Caco-2 (cell line): ENCODE measurements around the gene MROH7. TPM values are rescaled to one million over a fixed set of nuclear protein-coding genes. Genes with fewer than 3 reads are reported as not detected.

ENCODE experiments used
- BruUV-seq: library from RNA; stranded (reverse); fragments of 400-500 nt; replicated peaks from 2 replicates; lab custom pipeline; 2021; lab: Mats Ljungman, UMichigan
- CTCF ChIA-PET: fragments of 300-600 bp; sonication (Branson Sonifier 250); formaldehyde crosslinking; loops from one replicate; lab custom pipeline; 2022; ENCODE audit warnings: antibody characterized with exemption; lab: Charles Lee
- POLR2A ChIA-PET: fragments of 300-600 bp; sonication (Branson Sonifier 250); formaldehyde crosslinking; loops from one replicate; lab custom pipeline; 2022; ENCODE audit warnings: antibody characterized with exemption; lab: Charles Lee
- DNase-seq, 2 experiments: peaks; one replicate each; pipeline versions ENCODE4 v3.0.0 to v3.0.0-alpha.2; 2020 to 2022
- H3K27me3 ChIP-seq: replicated peaks from 2 replicates; pipeline ENCODE4 v1.6.0; 2011; ENCODE audit warnings: low read length; ENCODE audit not compliant: control insufficient read depth, insufficient read depth
- H3K36me3 ChIP-seq: 2 replicates; pipeline ENCODE4 v1.5.1; 2011; ENCODE audit warnings: low read length; ENCODE audit not compliant: control insufficient read depth, insufficient read depth
- H3K4me1 ChIP-seq: fragments of 250-450 bp; sonication (Bioruptor Pico); 2 replicates; pipeline ENCODE4 v1.5.1; 2020; ENCODE audit warnings: mild to moderate bottlenecking
- H3K4me3 ChIP-seq: 2 replicates; pipeline ENCODE4 v1.5.1; 2011; ENCODE audit warnings: low read depth, mild to moderate bottlenecking, control low read depth, low read length
- H3K9me3 ChIP-seq: fragments of 250-450 bp; sonication (Bioruptor Pico); 2 replicates; pipeline ENCODE4 v1.5.1; 2020; ENCODE audit warnings: mild to moderate bottlenecking, moderate library complexity
- H3K27ac Mint-ChIP-seq: one replicate; pipeline ENCODE4 v1.8.0; 2022; ENCODE audit warnings: mixed read lengths; ENCODE audit not compliant: unreplicated experiment
- H3K27me3 Mint-ChIP-seq: one replicate; pipeline ENCODE4 v1.8.0; 2022; ENCODE audit warnings: mixed read lengths; ENCODE audit not compliant: insufficient read depth, unreplicated experiment
- H3K36me3 Mint-ChIP-seq: one replicate; pipeline ENCODE4 v1.8.0; 2022; ENCODE audit warnings: mild to moderate bottlenecking, mixed read lengths; ENCODE audit not compliant: insufficient read depth, unreplicated experiment
- H3K4me1 Mint-ChIP-seq: one replicate; pipeline ENCODE4 v1.8.0; 2022; ENCODE audit warnings: low read depth, mixed read lengths; ENCODE audit not compliant: unreplicated experiment
- H3K4me3 Mint-ChIP-seq: one replicate; pipeline ENCODE4 v1.8.0; 2022; ENCODE audit warnings: mild to moderate bottlenecking, moderate library complexity, mixed read lengths; ENCODE audit not compliant: unreplicated experiment
- H3K9me3 Mint-ChIP-seq: one replicate; pipeline ENCODE4 v1.8.0; 2022; ENCODE audit warnings: mixed read lengths; ENCODE audit not compliant: unreplicated experiment
- CTCF ChIP-seq, 2 experiments: fragments of 200-600 bp in 1 of 2; IDR thresholded peaks; 1 replicate in 1 of 2; 2 replicates in 1 of 2; pipeline versions ENCODE4 v1.5.1 to v1.8.0; 2011 to 2022; ENCODE audit warnings: antibody characterized with exemption in 1 of 2, control low read depth in 1 of 2, inconsistent platforms in 1 of 2, low read depth in 1 of 2, low read length in 1 of 2, mild to moderate bottlenecking in 1 of 2, moderate library complexity in 1 of 2; ENCODE audit not compliant: insufficient read depth in 1 of 2, severe bottlenecking in 1 of 2, unreplicated experiment in 1 of 2
- intact Hi-C: fragments of 100-400 bp; cut with micrococcal nuclease; formaldehyde crosslinking; loops from one replicate; pipeline ENCODE4 v1.10.0; 2022; ENCODE audit not compliant: unreplicated experiment
- total RNA-seq: library from RNA; stranded (reverse); gene quantifications from 2 replicates; pipeline ENCODE4 v1.2.3, GENCODE V29; 2022

MROH7 gene
- total RNA-seq, 1 experiment from 2014 or later, result not detected

- intact Hi-C loops, result no loop called here
- H3K4me1 Mint-ChIP-seq, result no peaks in the 10 kb centered on the region
- Histone ChIP-seq H3K4me1 (no peaks in the 10 kb centered on the region), H3K36me3 (no peaks in the 10 kb centered on the region), H3K4me3 (no peak overlapping the region), H3K9me3 (no peaks in the 10 kb centered on the region), H3K27me3 (no peaks in the 10 kb centered on the region)
- no TSS peak for BruUV-seq
- H3K36me3 Mint-ChIP-seq, result no peaks in the 10 kb centered on the region
- no peaks in the 10 kb centered on the region for H3K27me3 Mint-ChIP-seq
- no peaks in the 10 kb centered on the region for H3K9me3 Mint-ChIP-seq
- ChIA-PET POLR2A (no interaction called here), CTCF (no interaction called here)
- no peak overlapping the region for H3K27ac Mint-ChIP-seq
- no peak for TF ChIP-seq CTCF (IDR thresholded peaks at IDR 0.05; ENCODE audit: insufficient read depth in 1 of 2, low read depth in 1 of 2, low read length in 1 of 2, severe bottlenecking in 1 of 2, unreplicated experiment in 1 of 2)
- no peak for DNase-seq
- H3K4me3 Mint-ChIP-seq, result no peak overlapping the region
Measured at GRCh38 chr1:54697896-54698295, 56.3 kb downstream of the MROH7 start.

GRCh38 chr1:54698346-54698745, 56.8 kb downstream of the MROH7 start:
- no peaks in the 10 kb centered on the region for H3K9me3 ChIP-seq
- H3K4me1 Mint-ChIP-seq, result no peaks in the 10 kb centered on the region
- POLR2A ChIA-PET, result no interaction called here
- no peak overlapping the region for H3K27ac Mint-ChIP-seq
- H3K36me3 Mint-ChIP-seq, result no peaks in the 10 kb centered on the region
- H3K4me3 ChIP-seq, result no peak overlapping the region
- intact Hi-C loops, result no loop called here
- DNase-seq, result no peak
- no peaks in the 10 kb centered on the region for H3K9me3 Mint-ChIP-seq
- H3K4me1 ChIP-seq, result no peaks in the 10 kb centered on the region
- H3K27me3 Mint-ChIP-seq, result no peaks in the 10 kb centered on the region
- CTCF ChIA-PET, result no interaction called here
- no peak overlapping the region for H3K4me3 Mint-ChIP-seq
- no peaks in the 10 kb centered on the region for H3K36me3 ChIP-seq
- no peaks in the 10 kb centered on the region for H3K27me3 ChIP-seq
- BruUV-seq, result no TSS peak
- TF ChIP-seq CTCF (IDR thresholded peaks at IDR 0.05; ENCODE audit: insufficient read depth in 1 of 2, low read depth in 1 of 2, low read length in 1 of 2, severe bottlenecking in 1 of 2, unreplicated experiment in 1 of 2), result no peak

- no peak overlapping the region for H3K4me3 ChIP-seq
- TF ChIP-seq CTCF (IDR thresholded peaks at IDR 0.05; ENCODE audit: insufficient read depth in 1 of 2, low read depth in 1 of 2, low read length in 1 of 2, severe bottlenecking in 1 of 2, unreplicated experiment in 1 of 2), result no peak
- Mint-ChIP-seq H3K4me3 (no peak overlapping the region), H3K27ac (no peak overlapping the region), H3K4me1 (no peaks in the 10 kb centered on the region), H3K36me3 (no peaks in the 10 kb centered on the region), H3K27me3 (peaks cover under 1% of the 10 kb centered on the region), H3K9me3 (no peaks in the 10 kb centered on the region)
- ChIA-PET POLR2A (no interaction called here), CTCF (no interaction called here)
- no peaks in the 10 kb centered on the region for H3K36me3 ChIP-seq
- DNase-seq, result no peak
- H3K4me1 ChIP-seq, result no peaks in the 10 kb centered on the region
- intact Hi-C loops, result no loop called here
- no peaks in the 10 kb centered on the region for H3K27me3 ChIP-seq
- BruUV-seq, result no TSS peak
- no peaks in the 10 kb centered on the region for H3K9me3 ChIP-seq
Measured at GRCh38 chr1:54699936-54700525, 58.4 kb downstream of the MROH7 start.
